Inferior parietal cortex (tissue), 1 donor: Measurements from ENCODE around the gene CHTF18.
"Not testable (repeated sequence)": the region's sequence is repeated elsewhere in the genome, so short reads cannot be mapped to it uniquely, and the experiment has no call there.

Source experiments
- DNase-seq: peaks from one replicate; pipeline ENCODE4 v3.0.0-alpha.2; 2016; ENCODE audit errors: extremely low spot score

Gene CHTF18

DNA sequence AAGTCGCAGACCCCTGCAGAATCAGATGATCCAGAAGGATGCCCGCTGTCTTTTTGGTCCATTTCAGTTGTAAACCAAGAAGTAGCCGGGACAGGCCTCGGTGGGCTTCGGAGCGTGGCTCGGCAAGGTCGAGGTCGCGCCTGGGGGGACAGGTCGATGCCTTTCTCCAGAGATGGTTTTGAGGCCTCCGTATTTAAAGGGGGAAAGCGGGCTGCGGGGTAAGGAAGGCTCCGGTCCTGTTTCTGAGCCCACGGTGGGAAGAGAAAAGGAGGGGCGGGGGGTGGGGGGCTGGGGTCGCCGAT lies 19.6 kb downstream of the CHTF18 start:
- no peak for DNase-seq

DNA sequence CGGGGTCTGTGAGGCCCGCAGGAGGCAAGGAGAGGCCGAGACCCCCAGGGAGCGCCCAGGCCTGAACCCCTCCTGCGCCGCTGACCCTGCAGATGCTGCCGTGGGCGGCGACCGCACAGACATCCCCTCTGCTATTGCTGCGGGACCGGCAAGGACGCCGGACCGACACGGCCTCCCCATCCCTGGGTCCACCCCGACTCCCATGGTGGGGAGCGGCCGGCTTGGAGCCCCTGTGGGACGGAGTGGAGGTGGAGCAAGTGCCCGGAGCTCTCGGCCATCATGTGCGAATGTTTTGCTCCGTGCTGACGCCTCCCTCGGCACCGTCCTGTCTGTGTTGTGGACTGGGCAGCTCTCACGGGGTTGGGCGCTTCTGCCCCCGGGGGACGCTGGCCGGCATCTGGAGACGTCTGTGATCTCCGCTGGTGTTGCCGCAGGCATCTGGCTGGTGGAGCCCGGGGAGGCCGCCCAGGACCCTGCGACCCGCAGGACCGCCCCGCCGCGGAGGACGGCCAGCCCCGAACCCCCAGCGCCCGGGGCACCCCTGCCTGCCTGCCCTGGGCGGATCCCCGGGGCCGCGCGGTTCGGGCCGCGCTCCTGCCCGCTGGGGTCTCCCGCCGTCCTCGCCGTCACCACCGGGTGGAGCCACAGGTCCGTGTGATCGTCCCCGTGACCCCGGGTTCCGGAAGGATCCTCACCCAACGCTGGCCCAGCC lies 24.9 kb downstream of the CHTF18 start:
- peak; percentile 52 for DNase-seq

DNA sequence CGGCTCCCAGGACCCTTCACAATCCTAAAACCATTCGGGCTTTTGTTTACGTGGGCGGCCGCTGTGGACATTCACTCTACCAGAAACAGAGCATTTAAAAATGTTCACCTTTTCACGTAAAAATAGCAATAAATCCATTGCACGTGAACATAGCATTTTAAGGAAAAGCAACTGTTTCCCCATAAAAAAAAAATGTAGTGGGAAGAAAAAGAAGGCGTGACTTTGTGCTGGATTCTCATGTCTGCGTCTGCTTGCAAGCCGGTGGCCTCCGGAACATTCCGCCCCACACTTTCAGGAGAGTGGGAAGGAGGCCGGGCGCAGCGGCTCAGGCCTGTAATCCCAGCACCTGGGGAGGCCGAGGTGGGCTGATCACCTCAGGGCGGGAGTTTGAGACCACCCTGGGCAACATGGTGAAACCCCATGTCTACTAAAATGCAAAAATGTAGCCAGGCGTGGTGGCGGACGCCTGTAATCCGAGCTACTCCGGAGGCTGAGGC lies 25.5 kb downstream of the CHTF18 start:
- no peak for DNase-seq

DNA sequence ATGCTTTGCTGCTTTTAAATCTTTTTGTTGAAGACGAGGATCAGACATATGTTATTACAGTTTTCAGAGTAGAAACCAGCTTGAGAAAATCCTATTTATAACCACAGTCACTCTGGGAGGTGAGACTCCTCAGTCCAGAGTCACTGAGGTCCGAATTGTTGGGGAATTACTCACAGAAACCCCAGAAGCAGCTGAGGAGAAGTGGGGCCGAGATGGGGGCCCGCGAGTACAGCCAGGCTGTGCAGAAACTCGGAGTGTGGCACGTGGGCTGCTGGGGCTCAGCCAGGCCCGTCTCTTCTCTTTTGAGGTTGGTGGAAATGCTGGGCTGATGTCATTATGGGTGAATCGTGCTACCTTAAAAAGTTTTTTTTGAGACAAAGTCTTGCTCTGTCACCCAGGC lies 26.6 kb downstream of the CHTF18 start:
- DNase-seq: no peak

DNA sequence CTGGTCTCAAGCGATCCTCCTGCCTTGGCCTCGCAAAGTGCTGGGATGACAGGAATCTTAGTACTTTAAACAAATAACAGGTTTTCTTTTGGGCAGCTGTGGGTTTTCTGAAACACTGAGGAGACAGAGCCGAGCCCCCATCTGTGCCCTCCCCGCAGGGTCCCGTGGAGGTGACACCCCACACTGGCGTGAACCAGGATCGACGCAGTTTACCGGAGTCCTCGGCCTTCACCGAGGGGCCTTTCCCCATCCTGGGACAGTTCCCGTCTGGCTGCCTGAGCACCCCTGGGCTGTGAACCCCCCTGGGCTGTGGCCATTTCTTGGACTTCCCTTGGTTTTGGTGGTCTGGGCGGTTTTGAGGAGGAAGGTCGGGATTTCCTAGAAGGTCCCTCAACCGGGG lies 27.4 kb downstream of the CHTF18 start:
- DNase-seq: no peak

DNA sequence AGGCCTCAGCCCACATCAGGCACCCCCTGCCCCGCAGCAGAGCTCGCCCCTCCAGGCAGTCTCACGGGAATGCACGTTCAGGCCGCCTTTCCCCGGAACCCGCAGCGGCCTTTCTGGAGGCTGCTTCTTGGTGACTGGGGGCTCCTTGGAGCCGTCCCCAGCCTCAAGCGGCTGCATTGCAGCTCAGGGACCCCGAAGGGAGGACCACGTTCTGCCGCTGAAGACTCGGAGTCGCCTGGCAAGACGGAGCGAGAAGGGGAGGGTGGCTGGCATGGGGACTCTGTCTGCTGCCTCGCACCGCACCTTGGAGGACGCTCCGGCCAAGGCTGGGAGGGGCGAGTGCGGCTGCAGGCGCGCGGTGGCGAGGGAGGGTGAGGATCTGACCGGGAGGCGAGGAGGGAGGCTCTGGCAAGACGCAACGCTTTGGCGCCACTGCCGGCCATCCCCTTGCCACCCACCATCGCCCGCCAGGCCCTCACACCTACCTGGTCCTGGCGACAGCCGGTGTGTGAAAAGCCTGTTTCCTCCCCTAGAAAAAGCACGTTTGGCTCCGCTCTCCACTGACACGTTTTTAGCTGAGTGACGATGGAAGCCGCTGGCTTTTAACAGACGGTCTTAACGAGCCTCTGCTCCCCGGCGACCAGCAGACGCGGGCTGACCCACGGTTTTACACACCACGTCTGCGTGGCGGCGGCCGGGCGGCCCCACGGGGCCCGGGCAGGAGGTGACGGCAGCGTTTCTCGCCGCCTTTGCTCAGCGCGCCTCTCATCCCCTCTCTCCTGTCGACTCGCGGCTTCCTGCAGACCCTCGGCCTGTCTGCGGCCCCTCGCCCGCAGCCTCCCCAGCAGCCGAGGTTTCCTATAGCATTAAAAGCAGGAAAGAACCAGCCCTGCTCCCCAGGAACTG lies 28.8 kb downstream of the CHTF18 start:
- no peak for DNase-seq

DNA sequence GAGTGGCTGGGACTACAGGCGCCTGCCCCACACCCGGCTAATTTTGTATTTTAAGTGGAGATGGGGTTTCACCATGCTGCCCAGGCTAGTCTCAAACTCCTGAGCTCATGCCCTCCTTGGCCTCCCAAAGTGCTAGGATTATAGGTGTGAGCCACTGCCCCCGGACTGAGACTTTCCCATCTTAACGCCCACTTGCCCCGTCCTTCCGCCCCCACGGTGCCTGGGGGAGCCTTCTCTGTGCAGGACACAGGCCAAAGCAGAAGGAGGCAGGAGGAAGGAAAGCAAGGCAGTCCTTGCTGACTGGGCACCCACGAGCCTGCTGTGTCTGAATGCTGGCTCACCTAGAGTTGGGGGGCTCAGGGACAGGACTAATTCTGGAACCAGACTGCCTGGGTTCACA lies 29.7 kb downstream of the CHTF18 start:
- no peak for DNase-seq

DNA sequence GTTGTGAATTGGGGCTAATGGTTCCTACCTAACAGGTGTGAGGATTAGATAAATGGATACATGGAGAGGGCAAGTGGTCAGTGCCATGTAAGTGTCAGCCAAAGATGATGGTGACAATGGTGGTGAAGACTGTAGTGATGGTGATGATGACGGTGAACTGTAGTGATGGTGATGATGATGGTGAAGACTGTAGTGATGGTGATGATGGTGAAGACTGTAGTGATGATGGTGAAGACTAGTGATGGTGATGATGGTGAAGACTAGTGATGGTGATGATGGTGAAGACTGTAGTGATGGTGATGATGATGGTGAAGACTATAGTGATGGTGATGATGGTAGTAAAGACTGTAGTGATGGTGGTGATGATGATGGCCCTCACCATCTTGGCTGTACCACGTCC lies 30.2 kb downstream of the CHTF18 start:
- DNase-seq: no peak

DNA sequence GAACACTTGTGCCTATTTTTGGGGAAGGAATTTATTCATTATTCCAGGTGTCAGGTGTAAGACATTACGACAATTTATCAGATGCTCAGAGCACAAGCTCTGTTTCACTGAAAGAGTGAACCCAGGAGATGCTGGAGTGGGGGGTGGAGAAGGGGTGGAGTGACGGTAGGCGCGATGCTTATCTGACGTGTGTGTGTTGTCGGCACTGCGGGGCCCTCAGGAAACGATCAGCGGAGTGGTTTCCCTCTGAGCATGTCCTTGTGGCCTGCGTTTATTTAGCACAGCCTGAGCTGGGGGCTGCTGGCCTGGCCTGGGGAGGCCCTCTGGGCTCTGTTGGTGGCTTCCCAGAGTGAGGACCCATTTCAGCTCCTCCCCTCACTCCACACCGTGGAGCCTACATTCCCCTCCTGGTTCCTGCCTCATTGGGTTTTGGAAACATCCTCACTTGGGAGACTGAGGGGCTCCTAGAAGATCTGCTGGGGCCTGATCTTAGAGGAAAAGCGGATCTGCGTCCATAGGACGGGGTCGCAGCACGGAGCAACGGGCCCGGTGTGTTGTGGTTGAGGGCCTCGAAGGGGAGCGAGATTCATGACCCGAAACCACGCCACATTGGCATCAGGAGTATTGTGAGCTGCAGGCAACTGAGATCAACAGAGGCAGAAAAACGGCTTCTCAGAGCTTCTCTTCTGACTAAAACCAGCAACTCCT lies 31.1 kb downstream of the CHTF18 start:
- no peak for DNase-seq

DNA sequence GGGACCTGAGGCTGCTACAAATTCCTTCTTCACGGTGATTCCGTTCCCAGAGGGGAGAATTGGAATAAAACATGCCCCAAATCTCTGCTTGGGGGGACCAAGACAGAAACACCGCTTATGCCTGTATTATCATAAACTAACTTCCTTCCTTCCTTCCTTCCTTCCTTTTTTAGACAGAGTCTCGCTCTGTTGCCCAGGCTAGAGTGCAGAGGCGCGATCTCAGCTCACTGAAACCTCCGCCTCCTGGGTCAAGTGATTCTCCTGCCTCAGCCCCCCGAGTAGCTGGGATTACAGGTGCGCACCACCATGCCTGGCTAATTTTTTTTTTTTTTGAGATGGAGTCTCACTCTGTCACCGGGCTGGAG lies 31.6 kb downstream of the CHTF18 start:
- DNase-seq: not testable (repeated sequence)

DNA sequence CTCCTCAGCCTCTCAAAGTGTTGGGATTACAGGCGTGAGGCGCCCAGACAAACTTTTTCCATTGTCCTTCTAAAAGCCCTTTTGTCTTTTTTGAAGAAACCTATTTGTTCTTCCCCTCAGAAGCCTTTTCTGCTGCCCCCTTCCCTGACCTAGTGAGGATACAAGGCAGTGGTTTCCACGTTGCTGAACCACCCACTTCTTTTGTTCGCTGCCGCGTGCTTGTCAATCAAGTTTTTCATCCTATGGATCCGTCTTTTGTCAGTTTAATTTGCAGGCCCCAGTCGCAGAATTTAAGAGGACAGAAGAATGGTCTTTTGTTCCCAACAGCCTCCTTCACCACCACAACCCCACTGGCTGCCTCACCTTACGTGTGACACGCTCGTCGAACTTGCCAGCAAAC lies 32.3 kb downstream of the CHTF18 start:
- no peak for DNase-seq

DNA sequence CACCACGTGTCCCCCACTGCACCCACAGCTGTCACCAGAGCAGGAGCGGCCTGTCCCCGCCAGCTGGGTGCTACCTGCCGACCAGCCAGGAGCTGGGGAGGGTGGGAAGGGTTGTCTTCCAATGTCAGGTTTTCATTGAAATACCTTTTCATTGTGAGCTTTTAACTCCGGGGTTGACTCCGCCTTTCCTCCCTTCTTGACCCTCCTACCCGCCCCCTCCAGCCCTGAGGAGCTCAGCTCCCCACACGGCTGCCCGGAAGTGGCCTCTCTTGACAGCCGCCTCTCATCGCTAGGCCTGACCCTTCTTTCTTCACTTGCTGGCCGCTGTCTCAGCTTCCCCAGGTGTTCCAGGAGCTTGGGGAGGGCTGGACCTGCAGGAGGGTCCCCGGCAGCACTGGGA lies 33.3 kb downstream of the CHTF18 start:
- DNase-seq: no peak

DNA sequence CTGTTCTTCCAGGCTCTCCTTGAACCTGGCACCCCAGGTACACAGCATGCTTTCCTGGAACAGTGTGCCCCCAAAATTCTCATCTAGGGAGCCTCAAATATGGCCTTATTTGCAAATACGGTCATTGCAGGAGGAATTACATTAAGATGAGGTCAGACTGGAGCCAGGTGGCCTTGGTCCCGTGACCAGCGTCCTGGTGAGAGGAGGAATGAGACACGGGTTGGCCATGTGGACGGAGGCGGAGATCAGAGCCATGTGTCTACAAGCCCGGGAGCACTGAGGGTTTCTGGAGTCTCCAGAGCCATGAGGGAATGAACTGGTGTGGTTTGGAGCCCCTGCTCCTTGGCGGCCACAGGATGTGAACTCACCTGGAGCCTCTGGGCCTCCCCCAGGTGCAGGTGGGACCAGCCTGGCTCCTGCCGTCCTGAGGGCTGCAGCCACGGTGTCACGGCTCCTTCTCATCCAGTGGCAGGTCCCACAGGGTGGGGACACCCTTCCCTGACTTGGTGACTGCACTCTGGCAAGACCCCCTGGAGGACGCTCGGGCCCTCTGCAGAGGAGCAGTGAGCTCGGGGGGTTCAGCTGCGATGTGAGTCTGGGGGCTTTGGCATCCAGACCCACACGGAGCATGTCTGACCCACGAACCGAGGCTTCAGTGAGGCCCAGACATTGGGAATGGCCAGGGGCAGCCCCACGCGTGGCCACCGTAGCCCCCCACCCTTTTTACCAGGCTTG lies 33.9 kb downstream of the CHTF18 start:
- no peak for DNase-seq

DNA sequence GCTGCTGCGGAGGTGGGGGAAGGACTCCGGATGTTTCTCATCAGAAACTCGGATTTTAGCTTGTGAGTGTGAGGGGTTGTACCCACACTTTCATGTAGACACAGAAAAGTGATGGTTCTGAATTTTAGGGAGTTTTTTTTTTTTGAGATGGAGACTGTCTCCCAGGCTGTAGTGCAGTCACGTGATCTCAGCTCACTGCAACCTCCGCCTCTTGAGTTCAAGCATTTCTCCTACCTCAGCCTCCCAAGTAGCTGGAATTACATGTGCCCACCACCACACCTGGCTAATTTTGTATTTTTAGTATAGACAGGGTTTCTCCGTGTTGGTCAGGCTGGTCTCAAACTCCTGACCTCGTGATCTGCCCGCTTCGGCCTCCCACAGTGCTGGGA lies 34.5 kb downstream of the CHTF18 start:
- no peak for DNase-seq

DNA sequence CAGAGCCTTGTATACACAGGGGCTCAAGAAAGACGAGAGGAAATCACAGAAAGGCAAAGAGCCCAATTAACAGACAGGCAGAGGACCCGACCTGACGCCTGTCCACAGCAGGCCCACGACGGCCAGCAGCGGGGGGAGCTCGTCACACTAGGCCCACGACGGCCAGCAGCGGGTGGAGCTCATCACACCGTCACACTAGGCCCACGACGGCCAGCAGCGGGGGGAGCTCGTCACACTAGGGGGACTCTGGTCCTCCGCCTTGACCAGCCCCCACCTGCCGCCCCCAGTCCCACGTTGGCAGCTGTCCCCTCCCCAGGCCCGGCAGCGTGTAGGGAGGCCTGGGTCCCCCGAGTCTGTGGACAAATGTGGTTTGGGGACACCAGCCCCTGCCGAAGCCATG lies 35.8 kb downstream of the CHTF18 start:
- no peak for DNase-seq

DNA sequence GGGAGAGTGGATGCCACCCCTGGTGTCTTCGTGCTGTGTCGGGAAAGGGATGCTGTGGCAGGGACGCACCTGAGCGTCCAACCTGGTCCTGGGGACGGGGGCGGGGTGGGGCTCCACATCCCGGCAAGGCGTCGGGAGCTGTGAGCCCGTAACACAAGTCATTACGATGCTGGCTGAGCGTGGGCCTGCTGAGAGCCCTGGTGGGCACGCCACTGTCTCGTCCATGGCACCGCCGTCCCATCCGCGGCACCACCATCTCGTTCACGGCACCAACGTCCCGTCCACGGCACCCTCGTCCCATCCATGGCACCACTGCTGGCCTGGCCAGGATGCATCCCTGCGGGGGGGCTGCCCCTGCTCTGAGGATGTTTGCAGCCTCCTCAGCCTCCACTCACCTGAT lies 36.2 kb downstream of the CHTF18 start:
- DNase-seq: no peak

DNA sequence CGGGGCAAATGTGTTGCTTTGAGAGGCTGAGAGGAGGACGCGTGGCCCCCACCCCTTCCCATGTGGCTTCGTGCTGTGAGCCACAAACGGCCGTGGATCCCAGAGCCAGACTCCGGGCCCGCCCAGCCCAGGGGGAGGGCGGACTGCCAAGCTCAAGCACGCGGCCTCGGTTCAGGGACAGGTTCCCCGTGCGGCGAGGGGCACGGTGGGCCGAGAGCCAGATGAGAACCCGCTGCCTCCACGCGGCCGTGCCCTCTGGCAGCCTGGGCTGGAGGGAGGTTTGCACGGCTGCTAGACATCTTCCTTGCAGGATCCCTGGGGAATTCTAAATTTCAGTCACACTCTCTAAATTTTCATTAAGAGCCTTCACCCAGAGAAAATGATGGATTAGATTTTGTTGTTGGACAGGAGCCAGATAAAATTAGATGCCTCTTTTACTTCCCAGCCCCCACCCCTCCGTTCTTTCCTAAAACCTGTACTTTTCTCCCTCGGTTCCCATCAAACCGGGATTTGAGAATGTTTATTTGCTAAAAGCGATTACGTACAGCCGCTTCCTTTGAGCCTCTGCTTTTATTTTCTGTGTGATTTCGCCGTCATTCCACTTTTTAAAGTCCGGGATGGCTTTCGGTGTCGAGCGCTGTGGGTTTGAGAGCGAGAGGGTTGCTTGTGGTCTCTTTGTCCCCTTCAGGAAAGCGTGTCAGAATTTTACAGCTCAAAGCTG lies 37.1 kb downstream of the CHTF18 start:
- no peak for DNase-seq

DNA sequence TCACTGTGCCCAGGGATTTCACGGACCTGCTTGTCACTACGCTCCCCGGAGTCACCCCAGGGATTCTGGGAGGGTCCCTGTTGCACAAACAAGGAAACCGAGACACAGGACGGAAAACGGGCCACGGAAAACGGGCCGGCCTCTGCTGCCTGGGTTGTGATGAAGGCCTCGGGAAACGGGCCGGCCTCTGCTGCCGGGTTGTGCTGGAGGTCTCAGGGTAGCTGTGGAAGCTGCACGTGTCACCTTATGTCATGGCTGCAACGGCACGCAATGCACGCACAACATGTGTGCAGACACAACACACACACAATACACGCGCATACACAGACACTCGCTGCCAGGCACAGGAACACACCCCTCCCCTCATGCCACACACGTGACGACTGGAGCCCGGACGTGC lies 39.1 kb downstream of the CHTF18 start:
- no peak for DNase-seq

DNA sequence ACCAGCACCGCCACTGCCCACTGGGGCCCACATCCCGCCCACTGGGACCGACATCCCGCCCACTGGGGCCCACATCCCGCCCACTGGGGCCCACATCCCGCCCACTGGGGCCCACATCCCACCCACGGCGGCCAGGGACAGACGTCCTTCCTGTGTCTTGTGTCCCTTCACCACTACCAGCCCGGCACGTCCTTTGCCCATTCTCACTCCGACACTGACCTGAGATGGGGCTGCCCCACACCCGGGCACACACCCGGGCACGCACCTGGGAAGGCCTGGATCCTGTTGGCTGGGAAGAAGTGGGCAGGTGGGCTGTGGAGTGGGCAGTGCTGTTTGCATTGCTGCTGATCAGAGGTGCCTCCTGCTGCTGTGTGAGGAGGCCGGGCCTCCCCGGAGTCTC lies 40.5 kb downstream of the CHTF18 start:
- no peak for DNase-seq

DNA sequence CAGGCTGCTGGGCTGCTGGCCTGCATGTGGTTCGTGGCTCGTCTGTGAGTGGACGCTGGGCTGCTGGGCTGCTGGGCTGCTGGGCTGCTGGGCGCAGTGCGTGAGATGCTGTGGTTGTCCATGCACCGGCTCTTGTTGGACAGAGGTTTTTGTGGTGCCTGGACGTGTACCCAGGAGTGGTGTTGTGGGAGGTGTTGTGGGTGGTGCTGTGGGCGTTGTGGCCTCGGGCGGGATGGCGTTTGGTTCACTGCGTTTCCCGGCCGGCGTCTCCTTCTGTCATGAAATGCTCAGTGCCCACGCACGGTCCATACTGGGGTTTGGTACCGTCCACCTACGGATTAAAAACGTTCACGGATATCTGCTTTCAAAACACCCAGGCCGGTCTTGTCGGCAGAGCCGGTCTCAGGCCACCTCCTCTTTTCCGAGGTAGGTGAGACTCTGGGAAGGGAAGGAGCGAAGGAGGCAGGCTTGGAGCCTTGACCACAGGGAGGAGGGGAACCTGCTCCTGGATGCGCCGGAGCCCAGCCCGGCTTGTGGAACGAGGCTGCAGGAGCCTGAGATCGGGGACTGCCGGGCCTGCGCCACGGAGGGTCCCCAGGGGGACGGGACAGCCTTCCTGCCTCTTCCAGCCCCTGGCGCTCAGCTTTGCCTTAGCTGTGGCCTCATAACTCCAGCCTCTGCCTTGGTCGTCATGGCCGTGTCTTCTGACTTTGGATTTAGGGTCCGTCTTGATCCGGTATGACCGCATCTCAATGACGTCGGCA lies 41.9 kb downstream of the CHTF18 start:
- DNase-seq: no peak
